HEK293 (cell line): Measurements from ENCODE around the gene KIAA0319L.

Source experiments
- CTCF ChIA-PET: fragments of 350-600 bp; formaldehyde crosslinking; extraction: SDS; loops from one replicate; lab custom pipeline; 2021; ENCODE audit warnings: antibody characterized with exemption; lab: Yijun Ruan, JAX
- POLR2A ChIA-PET: fragments of 300-600 bp; formaldehyde crosslinking; extraction: SDS; loops from one replicate; lab custom pipeline; 2020; ENCODE audit warnings: antibody characterized with exemption, inconsistent platforms; lab: Yijun Ruan, JAX
- H3K27ac ChIP-seq: fragments of 200-500 bp; sonication (Bioruptor generic); 2 replicates; pipeline ENCODE4 v1.5.1; 2014; ENCODE audit warnings: low read depth, low read length, control low read depth, inconsistent platforms; ENCODE audit errors: extremely low read depth
- H3K36me3 ChIP-seq, 2 experiments: fragments of 200-500 bp in 1 of 2; sonication (Bioruptor generic) in 1 of 2; 1 replicate in 1 of 2; 2 replicates in 1 of 2; pipeline ENCODE4 v1.5.1; 2014 to 2017; ENCODE audit warnings: inconsistent platforms in 2 of 2, low read length in 2 of 2; ENCODE audit not compliant: control insufficient read depth in 2 of 2, insufficient read depth in 1 of 2
- H3K4me1 ChIP-seq: fragments of 200-500 bp; sonication (Bioruptor generic); 2 replicates; pipeline ENCODE4 v1.5.1; 2014; ENCODE audit warnings: mild to moderate bottlenecking, low read length, inconsistent platforms; ENCODE audit not compliant: control insufficient read depth, insufficient read depth
- H3K4me3 ChIP-seq: 2 replicates; pipeline ENCODE4 v1.5.1; 2011; ENCODE audit warnings: low read depth, mild to moderate bottlenecking, control low read depth, low read length, moderate library complexity
- H3K9me3 ChIP-seq: fragments of 200-500 bp; sonication (Bioruptor generic); 2 replicates; pipeline ENCODE4 v1.5.1; 2014; ENCODE audit warnings: low read depth, low read length, inconsistent platforms; ENCODE audit not compliant: control insufficient read depth, insufficient read depth
- HIC1 ChIP-seq: fragments of 450-650 bp; formaldehyde crosslinking; IDR thresholded peaks from 2 replicates; pipeline ENCODE4 v1.5.1; 2016; ENCODE audit warnings: missing biosample characterization, missing genetic modification characterization
- HOXA7 ChIP-seq: sonication (generic); formaldehyde crosslinking; IDR thresholded peaks from 2 replicates; pipeline ENCODE4 v1.8.1; 2022; ENCODE audit warnings: missing genetic modification reagents, borderline replicate concordance
- KLF10 ChIP-seq: fragments of 450-650 bp; IDR thresholded peaks from 2 replicates; pipeline ENCODE4 v1.5.1; 2018; ENCODE audit warnings: missing biosample characterization, mild to moderate bottlenecking, missing genetic modification characterization
- KLF7 ChIP-seq: fragments of 450-650 bp; formaldehyde crosslinking; IDR thresholded peaks from 2 replicates; pipeline ENCODE4 v1.5.1; 2016; ENCODE audit warnings: missing biosample characterization, missing genetic modification characterization, borderline replicate concordance
- PRDM2 ChIP-seq: fragments of 450-650 bp; formaldehyde crosslinking; IDR thresholded peaks from 2 replicates; pipeline ENCODE4 v1.5.1; 2016; ENCODE audit warnings: missing biosample characterization, missing genetic modification characterization, borderline replicate concordance
- PRDM6 ChIP-seq: fragments of 450-650 bp; formaldehyde crosslinking; IDR thresholded peaks from 2 replicates; pipeline ENCODE4 v1.5.1; 2017; ENCODE audit warnings: missing biosample characterization, missing genetic modification characterization
- RBAK ChIP-seq: fragments of 450-650 bp; formaldehyde crosslinking; IDR thresholded peaks from 2 replicates; pipeline ENCODE4 v1.5.1; 2016; ENCODE audit warnings: missing biosample characterization, missing genetic modification characterization
- ZBTB1 ChIP-seq: fragments of 450-650 bp; formaldehyde crosslinking; IDR thresholded peaks from 2 replicates; pipeline ENCODE4 v1.5.1; 2016; ENCODE audit warnings: missing biosample characterization, missing genetic modification characterization
- ZNF114 ChIP-seq: fragments of 450-650 bp; formaldehyde crosslinking; IDR thresholded peaks from 2 replicates; pipeline ENCODE4 v1.5.0; 2017; ENCODE audit warnings: missing biosample characterization, missing genetic modification characterization
- ZNF132 ChIP-seq: fragments of 450-650 bp; formaldehyde crosslinking; IDR thresholded peaks from 2 replicates; pipeline ENCODE4 v1.5.1; 2017; ENCODE audit warnings: missing biosample characterization, missing genetic modification characterization, borderline replicate concordance
- ZNF175 ChIP-seq: fragments of 450-650 bp; formaldehyde crosslinking; IDR thresholded peaks from 2 replicates; pipeline ENCODE4 v1.5.1; 2016; ENCODE audit warnings: missing biosample characterization, missing genetic modification characterization
- ZNF184 ChIP-seq: fragments of 450-650 bp; IDR thresholded peaks from 2 replicates; pipeline ENCODE4 v1.5.1; 2018; ENCODE audit warnings: missing biosample characterization, mild to moderate bottlenecking, missing genetic modification characterization
- ZNF2 ChIP-seq: fragments of 450-650 bp; formaldehyde crosslinking; IDR thresholded peaks from 2 replicates; pipeline ENCODE4 v1.5.1; 2016; ENCODE audit warnings: missing biosample characterization, missing genetic modification characterization
- ZNF214 ChIP-seq: fragments of 450-650 bp; formaldehyde crosslinking; IDR thresholded peaks from 2 replicates; pipeline ENCODE4 v1.5.1; 2017; ENCODE audit warnings: missing biosample characterization, mild to moderate bottlenecking, missing genetic modification characterization, borderline replicate concordance
- ZNF302 ChIP-seq: fragments of 450-650 bp; formaldehyde crosslinking; IDR thresholded peaks from 2 replicates; pipeline ENCODE4 v1.5.1; 2016; ENCODE audit warnings: missing biosample characterization, missing genetic modification characterization, low read depth
- ZNF335 ChIP-seq: fragments of 450-650 bp; formaldehyde crosslinking; conservative IDR thresholded peaks from 2 replicates; pipeline ENCODE4 v1.5.1; 2016; ENCODE audit warnings: missing biosample characterization, missing genetic modification characterization
- ZNF404 ChIP-seq: fragments of 450-650 bp; formaldehyde crosslinking; IDR thresholded peaks from 2 replicates; pipeline ENCODE4 v1.5.1; 2017; ENCODE audit warnings: missing biosample characterization, missing genetic modification characterization
- ZNF530 ChIP-seq: fragments of 450-650 bp; formaldehyde crosslinking; IDR thresholded peaks from 2 replicates; pipeline ENCODE4 v1.5.1; 2016; ENCODE audit warnings: low read depth, missing biosample characterization, missing genetic modification characterization
- ZNF626 ChIP-seq: fragments of 450-650 bp; sonication (Bioruptor Pico); formaldehyde crosslinking; IDR thresholded peaks from 2 replicates; pipeline ENCODE4 v1.5.1; 2018; ENCODE audit warnings: missing biosample characterization, missing genetic modification characterization, inconsistent platforms
- ZNF670 ChIP-seq: fragments of 450-650 bp; formaldehyde crosslinking; IDR thresholded peaks from 2 replicates; pipeline ENCODE4 v1.5.1; 2016; ENCODE audit warnings: missing biosample characterization, missing genetic modification characterization, low read depth
- ZNF777 ChIP-seq: fragments of 450-650 bp; formaldehyde crosslinking; IDR thresholded peaks from 2 replicates; pipeline ENCODE4 v1.5.1; 2017; ENCODE audit warnings: missing biosample characterization, missing genetic modification characterization, borderline replicate concordance
- ZNF785 ChIP-seq: fragments of 450-650 bp; formaldehyde crosslinking; IDR thresholded peaks from 2 replicates; pipeline ENCODE4 v1.5.1; 2016; ENCODE audit warnings: missing biosample characterization, missing genetic modification characterization
- ZNF830 ChIP-seq: fragments of 450-650 bp; IDR thresholded peaks from 2 replicates; pipeline ENCODE4 v1.5.0; 2018; ENCODE audit warnings: missing biosample characterization, missing genetic modification characterization, low read depth, mild to moderate bottlenecking, moderate library complexity
- ZSCAN23 ChIP-seq: fragments of 450-650 bp; formaldehyde crosslinking; IDR thresholded peaks from 2 replicates; pipeline ENCODE4 v1.5.1; 2016; ENCODE audit warnings: missing biosample characterization, missing genetic modification characterization
- TF ChIP-seq, protein P1 (sequence below): fragments of 450-650 bp; formaldehyde crosslinking; IDR thresholded peaks from 2 replicates; pipeline ENCODE4; 2016; ENCODE audit warnings: missing biosample characterization, missing genetic modification characterization

The KIAA0319L gene

GRCh38 chr1:35544976-35545375 lies 12.2 kb downstream of the KIAA0319L start (continued):
- no peak for TF ChIP-seq HIC1 (tag by site-specific recombination)

- no peak overlapping the region for H3K27ac ChIP-seq
- CTCF ChIA-PET, result interaction anchor here (0.5 to 1.1 kb wide), 2 partner anchors 89 to 173 kb away, joined by 3 to 4 read pairs; no protein-coding TSS in a partner anchor
Observed at GRCh38 chr1:35539824-35540261, 17.4 kb downstream of the KIAA0319L start.

GRCh38 chr1:35539073-35539823 lies 18.0 kb downstream of the KIAA0319L start:
- Histone ChIP-seq H3K27ac (no peak overlapping the region), H3K4me1 (peaks cover 13% of the 10 kb centered on the region), H3K36me3 (peaks cover 0 to 28% of the 10 kb centered on the region in 2 experiments; a peak in 2 of 3 replicates), H3K4me3 (no peak overlapping the region), H3K9me3 (no peaks in the 10 kb centered on the region)
- CTCF ChIA-PET, result interaction anchor here (0.5 to 1.1 kb wide), 3 partner anchors 88 to 173 kb away, joined by 3 to 4 read pairs (median 3); no protein-coding TSS in a partner anchor
- POLR2A ChIA-PET, result interaction anchor here (0.6 kb wide), 1 partner anchor 275 kb away, joined by 6 read pairs; no protein-coding TSS in a partner anchor
- TF ChIP-seq ZNF335 (peak; percentile 43), ZNF404 (no peak), PRDM2 (tag by site-specific recombination) (no peak), ZBTB1 (tag by site-specific recombination) (no peak), PRDM6 (tag by site-specific recombination) (peak; percentile 52), KLF10 (no peak), ZNF2 (no peak), ZNF114 (no peak)

More at GRCh38 chr1:35539824-35540261, 17.4 kb downstream of the KIAA0319L start:
- POLR2A ChIA-PET, result no interaction called here
- Histone ChIP-seq H3K4me1 (peaks cover 16% of the 10 kb centered on the region), H3K4me3 (no peak overlapping the region), H3K36me3 (peaks cover 0 to 33% of the 10 kb centered on the region in 2 experiments; a peak in 2 of 3 replicates), H3K9me3 (no peaks in the 10 kb centered on the region)
- TF ChIP-seq ZNF830 (no peak), HOXA7 (CRISPR knock-in tag) (no peak), ZNF785 (tag by site-specific recombination) (no peak), RBAK (tag by site-specific recombination) (no peak), ZNF302 (no peak), ZNF530 (tag by site-specific recombination) (no peak), ZNF184 (tag by site-specific recombination) (no peak), ZSCAN23 (tag by site-specific recombination) (no peak), ZNF175 (tag by site-specific recombination) (no peak), ZBTB1 (tag by site-specific recombination) (no peak), ZNF404 (no peak), ZNF777 (tag by site-specific recombination) (no peak), ZNF214 (tag by site-specific recombination) (no peak), ZNF626 (tag by site-specific recombination) (no peak), KLF7 (tag by site-specific recombination) (no peak), ZNF132 (tag by site-specific recombination) (no peak), ZNF670 (tag by site-specific recombination) (no peak)
- TF ChIP-seq, protein P1, sequence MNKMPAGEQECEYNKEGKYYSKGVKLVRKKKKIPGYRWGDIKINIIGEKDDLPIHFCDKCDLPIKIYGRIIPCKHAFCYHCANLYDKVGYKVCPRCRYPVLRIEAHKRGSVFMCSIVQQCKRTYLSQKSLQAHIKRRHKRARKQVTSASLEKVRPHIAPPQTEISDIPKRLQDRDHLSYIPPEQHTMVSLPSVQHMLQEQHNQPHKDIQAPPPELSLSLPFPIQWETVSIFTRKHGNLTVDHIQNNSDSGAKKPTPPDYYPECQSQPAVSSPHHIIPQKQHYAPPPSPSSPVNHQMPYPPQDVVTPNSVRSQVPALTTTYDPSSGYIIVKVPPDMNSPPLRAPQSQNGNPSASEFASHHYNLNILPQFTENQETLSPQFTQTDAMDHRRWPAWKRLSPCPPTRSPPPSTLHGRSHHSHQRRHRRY (tag by site-specific recombination), result no peak
